Measurements from ENCODE around the gene NRBP1.

Gene NRBP1

DNA sequence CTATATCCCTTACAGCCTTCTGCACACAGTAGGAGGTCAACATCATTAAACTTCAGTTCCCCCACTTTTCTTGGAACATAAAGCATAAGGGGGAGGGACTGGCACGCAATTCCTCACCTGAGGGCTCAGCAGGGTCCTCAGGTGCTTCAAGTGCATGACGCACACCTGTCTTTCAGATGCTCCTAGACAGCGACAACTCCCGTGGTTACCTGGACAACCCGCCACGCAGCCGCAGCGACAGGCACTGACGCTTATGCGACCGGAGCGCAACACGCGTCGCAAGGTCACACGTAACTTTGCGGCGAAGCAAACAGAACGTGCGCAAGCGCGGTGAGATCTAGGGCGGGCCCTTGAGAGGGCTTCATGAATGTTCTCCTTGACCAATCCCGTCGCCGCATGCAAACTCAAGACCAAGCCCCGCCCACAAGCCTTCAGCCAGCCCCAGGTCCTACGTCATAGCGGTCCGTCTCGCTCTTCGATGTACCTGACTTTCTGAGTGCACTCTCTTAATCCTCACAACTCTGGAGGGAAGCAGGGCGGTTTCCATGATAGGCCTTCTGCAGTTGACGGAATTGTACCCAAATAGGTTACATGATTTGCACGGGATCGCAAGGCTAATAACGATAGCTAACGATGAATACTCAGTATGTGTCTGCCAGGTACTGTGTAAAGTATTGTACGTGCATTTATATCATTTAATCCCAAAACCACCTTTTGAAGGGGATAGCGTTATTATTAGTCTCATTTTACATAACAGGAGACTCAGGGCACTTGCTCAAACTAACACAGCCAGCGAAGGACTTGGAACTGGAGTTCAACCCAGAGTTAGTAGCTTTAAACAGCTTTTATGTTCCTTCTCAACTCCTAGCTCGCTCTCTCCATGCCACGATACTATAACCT is 61.3 kb downstream of the NRBP1 start, which contains the start of gene IFT172:
Gene IFT172, minus strand, starts transcription at position 246 of the 900 bp plus-strand sequence. Its CDS starts 90 bp downstream, at position 156.
- H3K4me1 ChIP-seq (ENCODE audit: control insufficient read depth, insufficient read depth, low read length, poor library complexity, severe bottlenecking): peaks cover 15% of the 10 kb centered on the region
- H3K27me3 ChIP-seq (replicated peaks; ENCODE audit: control insufficient read depth, insufficient read depth, low read length, poor library complexity, severe bottlenecking): peaks cover 12% of the 10 kb centered on the region
- peak within 1 kb of the TSS; percentile 7 for H3K4me3 ChIP-seq (ENCODE audit: insufficient read depth, low read depth, low read length, poor library complexity, severe bottlenecking)
- H3K9me3 ChIP-seq (ENCODE audit: control insufficient read depth, low read length): no peaks in the 10 kb centered on the region
- no peaks in the 10 kb centered on the region for H3K36me3 ChIP-seq (ENCODE audit: control insufficient read depth, insufficient read depth, low read length)
- peak; percentile 99 for DNase-seq
- H3K27ac ChIP-seq (ENCODE audit: insufficient read depth, low read length, poor library complexity, severe bottlenecking): peak within 1 kb of the TSS; percentile 64

Data from effector memory CD4-positive, alpha-beta T cell (primary cell).